Peyer's patch (tissue), 4 donors: ENCODE data around the gene CAMSAP3. TPM values are rescaled to one million over a fixed set of nuclear protein-coding genes. Genes with fewer than 3 reads are reported as not detected.

ENCODE experiments used
- DNase-seq, 3 donors: peaks; one replicate each; pipeline ENCODE4 v3.0.0-alpha.2; 2017 to 2019
- H3K27ac ChIP-seq, 4 donors: fragments of 200-600 bp; sonication (generic); one replicate each; pipeline ENCODE4 v1.5.1; 2016 to 2019
- H3K27me3 ChIP-seq, 2 donors: fragments of 200-600 bp; sonication (generic); one replicate each; pipeline ENCODE4 v1.5.1; 2019
- H3K36me3 ChIP-seq, 3 donors: fragments of 200-600 bp; sonication (generic); one replicate each; pipeline ENCODE4 v1.5.1; 2016 to 2019
- H3K4me1 ChIP-seq, 4 donors: fragments of 200-600 bp; sonication (generic); one replicate each; pipeline ENCODE4 v1.5.1; 2016 to 2019
- H3K4me3 ChIP-seq, 4 donors: fragments of 200-600 bp; sonication (generic); 1 replicate in 3 of 4; 2 replicates in 1 of 4; pipeline ENCODE4 v1.5.1; 2016 to 2019; ENCODE audit warnings: mild to moderate bottlenecking in 1 of 4
- H3K9me3 ChIP-seq, 4 donors: fragments of 200-600 bp; sonication (generic); one replicate each; pipeline ENCODE4 v1.5.1; 2016 to 2019; ENCODE audit warnings: mild to moderate bottlenecking in 1 of 4
- CTCF ChIP-seq, 6 experiments: fragments of 450-650 bp in 4 of 6; fragments of 200-600 bp in 2 of 6; sonication (generic) in 1 of 6; IDR thresholded peaks; one replicate each; pipeline ENCODE4 v1.5.1; 2017 to 2019; ENCODE audit warnings: antibody characterized with exemption in 6 of 6, mild to moderate bottlenecking in 3 of 6, moderate library complexity in 1 of 6
- POLR2A ChIP-seq, 2 donors: fragments of 450-650 bp; IDR thresholded peaks; one replicate each; pipeline ENCODE4 v1.5.1; 2017; ENCODE audit warnings: antibody characterized with exemption in 2 of 2, mild to moderate bottlenecking in 2 of 2, moderate library complexity in 2 of 2
- total RNA-seq, 4 donors: library from RNA; depleted of rRNA; stranded (reverse); fragments of >200 nt; gene quantifications; one replicate each; pipeline ENCODE4 v1.1.0, GENCODE V29; 2016

CAMSAP3 gene
- total RNA-seq, 4 donors from 2014 or later = 24.8 to 71.7 (median 60.3) TPM

GRCh38 chr19:7636691-7637373 is 41.2 kb downstream of the CAMSAP3 start, which contains the start of gene STXBP2:
STXBP2 (plus strand) TSS chr19:7637110; CDS start chr19:7637150, 40 bp downstream.
- TF ChIP-seq POLR2A (IDR thresholded peaks at IDR 0.05) = peak; percentile 59 to 76
- peak; percentile 22 to 66 (median 44) for TF ChIP-seq CTCF (IDR thresholded peaks at IDR 0.05)
- H3K4me1 ChIP-seq = peaks cover 0 to 11% (median 5%) of the 10 kb centered on the region in 4 donors
- H3K27me3 ChIP-seq = no peaks in the 10 kb centered on the region
- DNase-seq = peak; percentile 91 to 96 (median 94)
- H3K4me3 ChIP-seq = peak within 1 kb of the TSS; percentile 62 to 91 (median 72)
- no peaks in the 10 kb centered on the region for H3K9me3 ChIP-seq
- peaks cover 0 to 10% (median 0%) of the 10 kb centered on the region in 3 donors for H3K36me3 ChIP-seq
- peak within 1 kb of the TSS; percentile 84 to 89 (median 88) for H3K27ac ChIP-seq

- Histone ChIP-seq H3K27me3 (no peaks in the 10 kb centered on the region), H3K4me3 (peak overlapping the region; percentile 62 to 91 (median 72)), H3K27ac (peak overlapping the region; percentile 84 to 89 (median 88)), H3K9me3 (no peaks in the 10 kb centered on the region), H3K4me1 (peaks cover 0 to 11% (median 5%) of the 10 kb centered on the region in 4 donors), H3K36me3 (peaks cover 0 to 17% (median 0%) of the 10 kb centered on the region in 3 donors)
- peak; percentile 28 to 74 (median 72) for DNase-seq
- TF ChIP-seq POLR2A (IDR thresholded peaks at IDR 0.05) (no peak), CTCF (IDR thresholded peaks at IDR 0.05) (no peak)
Observed at GRCh38 chr19:7637374-7638256, 42.0 kb downstream of the CAMSAP3 start.

- Histone ChIP-seq H3K4me1 (peaks cover 0 to 11% (median 5%) of the 10 kb centered on the region in 4 donors), H3K36me3 (peaks cover 0 to 20% (median 0%) of the 10 kb centered on the region in 3 donors), H3K9me3 (no peaks in the 10 kb centered on the region), H3K4me3 (no peak overlapping the region), H3K27ac (no peak overlapping the region), H3K27me3 (no peaks in the 10 kb centered on the region)
- no peak for DNase-seq
- no peak for TF ChIP-seq CTCF (IDR thresholded peaks at IDR 0.05)
- no peak for TF ChIP-seq POLR2A (IDR thresholded peaks at IDR 0.05)
Observed at GRCh38 chr19:7638802-7639465, 43.3 kb downstream of the CAMSAP3 start.

GRCh38 chr19:7639863-7640348 is 44.2 kb downstream of the CAMSAP3 start:
- Histone ChIP-seq H3K27ac (no peak overlapping the region), H3K4me1 (peaks cover 0 to 11% (median 5%) of the 10 kb centered on the region in 4 donors), H3K36me3 (peaks cover 0 to 23% (median 0%) of the 10 kb centered on the region in 3 donors), H3K9me3 (no peaks in the 10 kb centered on the region), H3K27me3 (no peaks in the 10 kb centered on the region), H3K4me3 (no peak overlapping the region)
- DNase-seq = no peak
- TF ChIP-seq CTCF (IDR thresholded peaks at IDR 0.05) (no peak), POLR2A (IDR thresholded peaks at IDR 0.05) (no peak)

GRCh38 chr19:7640803-7641202 is 45.1 kb downstream of the CAMSAP3 start:
- DNase-seq = no peak
- TF ChIP-seq POLR2A (IDR thresholded peaks at IDR 0.05) (no peak), CTCF (IDR thresholded peaks at IDR 0.05) (no peak)
- H3K27ac ChIP-seq = no peak overlapping the region
- H3K36me3 ChIP-seq = peaks cover 0 to 27% (median 0%) of the 10 kb centered on the region in 3 donors
- no peaks in the 10 kb centered on the region for H3K27me3 ChIP-seq
- peaks cover 0 to 11% (median 5%) of the 10 kb centered on the region in 4 donors for H3K4me1 ChIP-seq
- no peak overlapping the region for H3K4me3 ChIP-seq
- H3K9me3 ChIP-seq = no peaks in the 10 kb centered on the region
